HG03378 (cell line): Measurements from ENCODE around the gene PDLIM7.
A peak's percentile ranks its signal among the peaks of the same experiment; 100 is the strongest.

Experiments
- ATAC-seq: cut with Tn5 transposase; IDR thresholded peaks from one replicate; pipeline ENCODE4 v1.9.1; 2021; ENCODE audit warnings: mild to moderate bottlenecking, moderate library complexity; ENCODE audit not compliant: unreplicated experiment

PDLIM7 gene

DNA sequence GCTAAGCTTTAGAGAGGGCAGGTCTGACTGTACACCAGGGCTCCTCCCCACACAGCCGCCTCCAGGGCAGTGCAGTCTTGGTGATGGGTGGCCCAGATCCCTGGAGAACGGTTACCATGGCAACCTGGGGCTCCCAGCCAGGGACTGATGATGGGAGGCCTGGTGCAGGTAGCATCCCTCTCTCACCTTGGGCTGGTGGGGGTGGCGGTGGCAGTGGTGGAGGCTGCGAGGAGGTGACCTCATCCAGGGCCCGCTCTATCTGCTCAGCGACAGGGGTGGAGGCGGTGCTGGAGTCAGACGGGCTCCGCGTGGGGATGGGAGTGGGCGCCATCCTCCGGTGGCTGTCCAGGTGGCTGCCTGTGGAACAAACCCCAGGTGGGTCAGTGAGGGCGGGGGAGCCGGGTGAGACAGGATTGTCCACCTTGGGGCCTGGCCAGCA is 38.5 kb downstream of the PDLIM7 start:
- no peak for ATAC-seq

DNA sequence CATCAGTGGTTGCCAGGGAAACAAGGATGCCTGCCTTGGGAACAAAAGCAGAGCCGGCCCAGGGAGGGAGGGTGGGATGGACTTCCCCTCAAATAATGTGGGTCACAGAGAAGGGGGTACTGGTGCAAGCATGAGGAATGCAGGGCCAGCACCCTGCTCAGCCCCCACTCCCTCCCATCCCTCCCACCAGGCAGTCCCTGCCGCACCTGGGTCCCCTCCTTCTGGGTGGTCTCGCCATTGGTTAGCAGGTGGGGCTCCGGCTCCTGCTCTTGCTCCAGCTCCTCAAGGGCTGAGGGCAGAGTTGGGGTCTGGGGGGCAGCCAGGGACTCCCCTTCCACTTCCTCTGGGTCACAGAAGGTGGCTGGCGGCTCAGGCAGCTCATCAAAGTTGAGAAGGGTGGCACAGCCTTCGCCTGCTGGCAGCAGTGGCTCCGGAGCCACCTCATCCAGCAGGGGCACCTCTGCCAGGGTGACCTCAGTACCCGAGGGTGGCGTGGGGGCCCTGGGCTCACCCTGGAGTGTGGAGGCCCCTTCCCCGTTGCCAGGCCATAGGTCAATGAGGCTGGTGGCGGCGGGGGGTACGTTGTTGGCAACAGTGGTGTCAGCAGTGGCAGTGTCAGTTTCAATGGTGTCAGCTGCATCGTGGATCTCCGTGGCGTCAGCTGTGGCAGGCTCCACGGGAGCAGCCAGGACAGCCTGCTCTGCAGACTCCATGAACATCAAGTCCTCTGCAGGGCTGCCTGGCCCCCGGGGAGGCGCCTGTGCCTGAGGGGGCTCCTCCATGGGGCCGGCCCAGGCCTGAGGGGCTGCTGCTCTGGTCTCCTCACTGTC is 39.3 kb downstream of the PDLIM7 start:
- no peak for ATAC-seq

DNA sequence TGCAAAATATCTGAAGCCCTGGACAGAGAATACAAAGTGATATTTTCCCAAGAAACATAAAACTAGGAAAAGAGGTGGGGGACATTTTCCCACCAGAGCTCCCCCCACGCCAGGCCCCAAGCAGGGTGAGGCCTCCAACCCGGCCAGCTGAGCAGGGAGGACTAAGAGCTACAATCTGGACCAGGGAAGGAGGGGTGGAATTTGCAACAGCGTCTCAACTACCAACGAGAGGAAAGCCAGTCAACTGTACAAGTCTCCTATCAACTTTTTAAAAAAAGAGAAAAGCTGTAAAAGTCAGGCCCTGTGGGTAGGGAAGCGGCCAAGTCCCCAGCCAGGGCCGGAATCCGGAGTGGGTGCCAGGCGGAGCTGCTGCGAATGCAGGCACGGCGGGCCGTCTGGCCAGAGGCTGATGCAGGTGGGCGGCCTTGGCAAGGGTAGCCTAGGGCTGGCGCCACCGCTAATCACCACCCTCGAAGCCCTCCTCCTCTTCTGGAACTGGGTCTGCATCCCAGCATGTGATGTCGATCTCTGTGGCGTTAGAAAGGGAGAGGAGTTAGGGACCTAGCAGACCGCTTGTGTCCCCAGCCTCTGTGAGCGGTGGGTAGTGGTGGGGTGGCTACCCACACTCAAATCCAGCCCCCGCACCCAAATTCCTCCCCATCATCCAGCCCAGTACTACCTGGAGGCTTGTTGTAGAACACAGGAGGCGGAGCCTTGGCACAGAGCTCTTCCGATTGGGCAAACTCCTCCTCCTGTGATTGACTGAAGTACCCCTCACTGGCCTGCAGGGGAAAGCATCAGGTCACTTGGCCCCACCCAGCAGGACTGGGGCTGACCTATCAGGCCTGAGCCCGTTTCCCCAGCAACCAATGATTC is 40.2 kb downstream of the PDLIM7 start:
- ATAC-seq, result peak; percentile 47

DNA sequence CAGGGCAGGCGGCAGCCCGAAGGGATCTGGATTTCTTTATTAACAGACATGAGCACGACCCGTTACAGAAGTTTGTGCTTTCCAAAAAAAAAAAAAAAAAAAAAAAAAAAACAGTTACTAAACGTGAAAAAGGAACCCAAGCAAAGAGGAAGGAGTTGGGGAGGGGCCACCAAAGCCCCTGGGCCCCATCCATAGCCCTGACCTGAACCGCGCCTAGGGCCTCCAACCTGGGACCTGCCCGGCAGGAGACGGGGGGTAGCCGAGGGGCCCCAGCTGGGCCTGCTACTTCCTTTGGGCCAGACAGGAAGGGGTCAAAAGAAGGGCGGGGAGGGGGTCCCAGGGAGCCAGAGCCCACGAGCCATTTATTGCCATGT is 40.8 kb downstream of the PDLIM7 start:
- no peak for ATAC-seq

DNA sequence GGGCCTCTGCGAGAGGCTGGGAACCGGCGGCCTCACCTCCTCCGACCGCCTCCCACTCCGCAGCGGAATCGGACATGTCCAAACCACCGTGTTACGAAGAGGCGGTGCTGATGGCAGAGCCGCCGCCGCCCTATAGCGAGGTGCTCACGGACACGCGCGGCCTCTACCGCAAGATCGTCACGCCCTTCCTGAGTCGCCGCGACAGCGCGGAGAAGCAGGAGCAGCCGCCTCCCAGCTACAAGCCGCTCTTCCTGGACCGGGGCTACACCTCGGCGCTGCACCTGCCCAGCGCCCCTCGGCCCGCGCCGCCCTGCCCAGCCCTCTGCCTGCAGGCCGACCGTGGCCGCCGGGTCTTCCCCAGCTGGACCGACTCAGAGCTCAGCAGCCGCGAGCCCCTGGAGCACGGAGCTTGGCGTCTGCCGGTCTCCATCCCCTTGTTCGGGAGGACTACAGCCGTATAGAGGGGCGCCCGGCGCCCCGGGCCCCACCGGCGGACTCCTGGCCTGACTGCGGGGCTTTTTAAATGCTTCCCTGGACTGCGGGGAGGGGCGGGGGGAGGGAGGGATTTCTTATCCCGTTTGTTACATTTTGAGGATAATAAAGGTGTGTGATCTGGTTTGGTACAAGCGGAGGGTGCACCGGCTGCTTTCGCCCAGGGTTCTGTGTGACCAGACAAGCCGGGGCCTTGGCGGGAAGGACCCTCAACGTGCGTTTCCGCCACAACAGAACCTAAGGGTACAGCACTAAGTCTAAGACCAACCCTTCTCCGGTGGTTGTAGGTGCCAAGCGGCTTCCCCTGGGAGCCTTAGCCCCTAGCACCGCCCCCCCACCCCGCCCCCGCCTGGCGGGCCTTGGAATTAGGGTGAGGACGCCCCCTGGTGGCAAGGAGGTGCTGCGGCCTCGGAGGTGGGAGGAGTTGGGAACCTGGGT is 41.5 kb downstream of the PDLIM7 start:
- ATAC-seq, result peak; percentile 21

DNA sequence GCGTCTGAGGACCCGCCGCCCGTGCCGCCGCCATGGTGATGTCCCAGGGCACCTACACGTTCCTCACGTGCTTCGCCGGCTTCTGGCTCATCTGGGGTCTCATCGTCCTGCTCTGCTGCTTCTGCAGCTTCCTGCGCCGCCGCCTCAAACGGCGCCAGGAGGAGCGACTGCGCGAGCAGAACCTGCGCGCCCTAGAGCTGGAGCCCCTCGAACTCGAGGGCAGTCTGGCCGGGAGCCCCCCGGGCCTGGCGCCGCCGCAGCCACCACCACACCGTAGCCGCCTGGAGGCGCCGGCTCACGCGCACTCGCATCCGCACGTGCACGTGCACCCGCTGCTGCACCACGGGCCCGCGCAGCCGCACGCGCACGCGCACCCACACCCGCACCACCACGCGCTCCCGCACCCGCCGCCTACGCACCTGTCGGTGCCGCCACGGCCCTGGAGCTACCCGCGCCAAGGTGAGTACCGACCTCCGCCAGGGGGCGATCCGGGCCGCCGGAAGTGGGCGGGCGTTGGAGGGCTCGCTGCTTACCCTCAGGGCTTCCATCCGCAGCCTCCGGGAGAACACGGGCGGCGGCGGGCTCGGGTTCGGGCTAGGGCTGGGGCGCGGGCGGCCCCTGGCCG is 42.3 kb downstream of the PDLIM7 start:
- peak; percentile 38 for ATAC-seq

DNA sequence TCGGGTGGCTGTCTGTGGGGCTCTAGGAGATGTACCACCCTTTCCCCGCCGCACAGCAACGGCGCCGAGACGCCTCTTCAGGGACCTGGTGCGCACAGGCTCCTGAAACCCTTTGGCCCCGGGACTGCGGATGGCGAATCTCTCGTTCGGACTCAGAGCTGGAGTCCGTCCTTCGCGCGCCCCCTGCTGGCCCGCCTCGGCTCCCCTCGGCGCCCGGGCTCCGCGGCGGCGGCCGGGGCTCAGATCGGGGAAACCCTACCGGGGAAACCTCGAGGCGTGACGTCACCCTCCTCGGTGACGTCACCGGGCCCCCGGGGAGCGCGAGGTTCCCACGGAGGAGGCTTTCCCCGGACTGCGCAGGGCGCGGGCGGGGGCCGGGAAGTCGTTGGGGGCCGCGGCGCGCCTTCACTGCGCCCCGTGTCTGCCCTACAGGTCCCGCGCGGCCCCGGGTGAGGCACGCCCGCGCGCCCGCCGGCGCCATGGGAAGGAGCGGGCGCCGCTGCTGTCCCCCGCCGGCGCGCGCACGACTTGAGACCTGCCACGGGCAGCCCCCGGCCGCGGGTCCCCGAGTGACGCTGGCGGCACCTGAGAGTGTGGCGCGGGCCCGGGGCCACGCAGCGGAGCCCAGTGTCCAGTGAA is 42.9 kb downstream of the PDLIM7 start:
- peak; percentile 34 for ATAC-seq

DNA sequence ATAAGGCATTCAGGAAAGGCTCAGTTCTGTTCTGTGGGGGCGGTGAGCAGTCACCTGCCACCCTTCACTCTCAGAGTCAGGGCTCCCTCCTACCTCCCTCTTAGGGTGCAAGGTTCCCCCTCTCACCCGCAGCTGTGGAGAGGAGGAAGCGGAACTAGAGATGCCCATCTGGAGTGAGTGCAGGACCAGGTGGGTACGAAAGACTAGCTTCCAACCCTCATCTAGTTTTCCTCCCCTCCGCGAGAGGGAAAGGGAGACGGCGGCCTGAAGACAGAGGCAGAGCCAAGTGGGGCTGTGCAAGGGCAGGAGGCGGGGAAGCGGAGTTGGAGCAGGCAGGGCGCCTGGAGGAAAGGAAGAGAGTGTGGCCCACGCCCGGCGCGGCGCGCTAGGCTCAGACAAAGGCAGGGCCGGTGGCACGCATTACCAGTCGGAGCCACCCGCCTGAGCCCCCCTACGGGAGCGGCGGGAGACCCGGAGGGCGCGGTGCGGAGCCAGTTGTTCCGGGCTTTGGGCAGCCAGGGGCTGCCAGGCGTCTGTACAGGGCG is 43.5 kb downstream of the PDLIM7 start:
- peak; percentile 5 for ATAC-seq

DNA sequence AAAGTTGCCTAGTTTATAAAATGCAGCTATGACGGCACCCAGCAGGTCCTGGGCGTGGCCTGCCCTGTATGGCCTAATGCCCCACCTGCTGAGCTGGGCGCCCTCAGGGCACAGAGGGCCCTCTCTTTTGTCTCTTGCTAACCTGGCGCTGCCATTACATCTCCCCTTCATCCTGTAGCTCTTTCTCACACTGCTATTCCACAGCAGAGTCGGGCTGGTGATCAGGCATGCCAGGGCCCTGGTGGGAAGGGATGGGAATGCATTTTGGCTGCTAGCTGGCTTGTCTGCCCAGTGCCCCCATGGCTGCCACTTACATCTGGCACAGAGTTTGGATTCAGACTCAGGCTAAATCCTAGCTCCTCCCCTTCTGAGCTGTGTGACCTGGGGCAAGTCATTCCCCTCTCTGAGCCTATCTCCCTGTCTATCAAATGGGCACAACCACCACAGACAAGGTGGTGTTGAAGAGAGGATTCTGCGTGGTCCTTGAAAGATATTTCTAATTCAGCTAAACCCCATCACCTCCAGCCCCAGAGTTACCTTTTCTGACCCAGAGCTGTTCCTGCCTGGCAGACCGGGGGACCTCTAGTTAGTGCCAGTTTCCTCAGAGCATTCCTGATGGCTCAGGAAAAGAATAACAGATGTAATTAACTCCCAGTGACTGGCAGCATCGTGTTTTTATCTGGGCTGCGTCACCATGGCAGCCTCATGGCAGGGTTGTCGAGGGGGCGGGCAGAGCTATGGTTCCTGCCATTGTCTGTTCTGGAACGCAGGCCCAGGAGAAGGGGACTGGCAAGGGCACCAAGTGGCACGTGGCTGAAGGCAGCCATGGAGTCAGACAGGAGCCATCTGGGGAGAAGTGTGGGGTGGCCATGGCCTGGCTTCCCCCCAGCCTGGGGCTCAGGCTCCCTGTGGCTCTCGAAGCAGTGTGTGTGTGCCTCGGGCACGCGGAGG is 44.4 kb downstream of the PDLIM7 start:
- ATAC-seq, result no peak

DNA sequence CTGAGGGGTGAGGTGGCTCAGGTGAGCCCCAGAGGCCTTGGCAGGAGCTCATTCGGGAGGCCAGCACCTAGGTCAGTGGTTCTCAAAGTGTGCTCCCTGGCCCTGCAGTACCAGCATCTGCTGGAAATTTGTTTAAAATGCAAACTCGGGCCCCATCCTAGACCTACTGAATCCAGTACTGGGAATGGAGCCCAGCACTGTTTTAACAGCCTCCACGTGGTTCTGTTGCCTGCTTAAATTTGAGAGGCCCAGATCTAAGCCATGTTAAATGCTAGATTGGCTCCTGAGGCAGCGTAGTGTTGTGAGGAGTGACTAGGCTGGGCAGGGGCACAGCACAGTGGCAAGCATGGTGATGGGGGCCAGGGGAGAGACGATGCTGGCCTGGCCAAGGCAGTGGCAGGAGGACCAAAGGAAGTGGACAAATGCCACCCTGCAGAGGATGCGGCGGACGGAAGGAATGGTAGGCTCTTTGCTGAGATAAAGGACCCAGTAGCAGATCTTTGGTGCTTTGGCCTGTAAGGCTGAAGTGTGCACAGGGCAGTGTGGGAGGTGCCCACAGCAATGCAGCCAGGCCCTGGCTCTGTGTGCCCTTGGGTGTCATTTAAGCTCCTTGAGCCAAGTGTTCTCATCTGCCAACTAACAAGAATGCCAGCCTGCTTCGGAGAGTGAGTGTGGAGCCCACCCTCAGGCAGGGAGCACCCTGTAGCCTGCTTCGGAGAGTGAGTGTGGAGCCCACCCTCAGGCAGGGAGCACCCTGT is 46.6 kb downstream of the PDLIM7 start:
- ATAC-seq, result no peak

DNA sequence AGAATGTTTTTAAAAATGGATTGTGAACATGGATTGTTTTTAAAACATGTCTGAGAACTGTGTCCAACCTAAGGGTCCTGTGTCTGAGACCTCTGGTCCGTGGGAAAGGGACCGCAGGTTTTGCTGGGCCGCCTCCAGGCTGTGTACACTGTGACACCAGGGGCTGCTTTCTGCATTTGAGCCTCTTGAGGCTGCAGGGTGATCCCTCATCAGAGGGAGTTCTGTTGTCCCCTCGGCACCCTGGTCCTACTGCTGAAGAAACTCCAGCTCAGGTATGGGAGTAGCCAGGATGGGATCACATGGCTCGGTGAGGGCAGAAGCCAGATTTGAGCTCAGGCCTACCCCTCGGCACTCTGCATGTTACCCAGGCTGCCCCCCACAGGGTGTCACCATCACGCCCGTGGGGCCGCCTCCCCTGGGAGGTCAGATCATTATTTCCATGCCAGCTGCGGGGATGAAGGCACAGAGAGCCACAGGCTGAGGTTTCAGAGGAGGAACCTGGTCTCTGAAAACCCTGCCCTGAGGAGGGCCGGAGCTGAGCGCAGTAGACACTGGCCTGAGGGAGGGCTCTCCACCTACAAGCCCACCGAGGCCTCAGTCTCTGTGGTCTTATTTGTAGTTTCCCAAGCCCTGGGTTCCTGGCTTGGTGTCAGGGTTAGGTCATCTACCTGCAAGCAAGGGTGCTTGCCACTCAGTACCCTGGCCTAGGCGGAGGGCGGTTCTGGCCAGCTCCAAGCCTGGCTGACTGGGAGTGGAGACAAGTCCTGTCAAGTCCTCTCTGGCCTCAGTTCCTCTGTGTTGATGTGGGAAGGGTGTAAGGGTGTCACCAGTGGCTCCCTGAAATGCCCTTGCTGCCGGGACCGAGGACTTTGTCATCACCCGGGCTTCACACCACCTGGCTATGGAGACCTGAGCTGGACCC is 48.0 kb downstream of the PDLIM7 start:
- ATAC-seq, result no peak

DNA sequence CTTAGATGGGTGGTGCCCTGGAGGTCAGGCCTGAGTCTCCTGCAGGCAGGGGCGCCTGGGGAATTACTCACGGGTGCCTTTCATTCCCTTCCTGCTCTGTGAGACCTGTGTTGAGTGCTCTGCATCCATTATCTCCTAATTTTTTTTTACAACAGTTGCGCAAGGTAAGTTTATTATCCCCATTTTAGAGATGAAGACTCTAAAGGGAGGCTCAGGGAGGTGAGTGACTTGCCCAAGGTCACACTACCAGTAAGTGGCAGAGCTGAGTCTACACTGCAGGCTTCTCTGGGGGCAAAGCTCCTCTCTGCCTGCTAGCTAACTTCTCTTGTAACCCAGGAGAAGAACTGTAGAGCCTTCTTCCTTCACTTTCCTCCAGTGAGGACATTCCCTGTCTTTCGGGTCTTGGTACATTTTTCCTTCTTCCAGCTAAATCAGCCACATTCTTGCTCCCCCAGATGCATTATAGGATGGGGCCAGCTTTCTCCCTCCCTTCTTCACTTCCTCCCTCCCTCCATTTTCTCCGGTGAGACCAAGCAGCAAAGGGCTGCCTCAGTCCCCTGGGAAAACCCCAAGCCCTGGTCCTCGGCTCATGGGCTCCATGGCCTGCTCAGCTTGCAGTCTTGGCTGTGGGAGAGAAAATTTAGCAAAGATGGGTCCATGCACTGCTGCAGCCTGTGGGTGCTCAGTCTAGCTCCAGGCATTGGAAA is 49.0 kb downstream of the PDLIM7 start:
- no peak for ATAC-seq

DNA sequence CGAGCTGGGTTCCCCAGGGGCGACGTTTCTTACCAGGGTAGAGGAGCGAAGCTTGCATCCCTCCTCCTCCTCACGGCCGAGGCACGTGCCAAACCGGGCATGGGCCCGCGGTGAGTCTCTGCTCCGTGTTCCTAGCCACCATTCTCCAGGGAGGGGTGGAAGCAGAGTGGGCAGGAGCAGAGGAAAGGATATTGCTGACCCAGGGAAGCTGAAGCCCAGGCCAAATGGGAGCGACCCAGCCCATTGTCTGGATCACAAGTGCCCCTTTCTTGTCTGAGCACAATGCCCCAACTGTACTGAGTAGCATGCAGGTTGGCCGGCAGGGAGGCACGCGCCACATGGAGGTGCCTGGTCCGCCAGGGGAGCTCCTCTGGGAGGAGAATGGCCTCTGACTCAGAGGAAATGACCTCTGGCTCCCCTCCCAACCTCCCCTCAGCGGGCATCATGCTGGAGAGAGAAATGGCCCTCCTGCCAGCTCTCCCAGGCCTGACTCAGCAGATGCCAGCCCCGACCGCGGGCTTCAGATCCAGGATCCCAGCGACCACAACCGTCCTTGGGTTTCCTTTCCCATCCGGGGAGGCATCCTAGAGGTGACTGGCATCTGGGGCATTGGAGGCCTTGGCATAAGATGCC is 49.7 kb downstream of the PDLIM7 start:
- no peak for ATAC-seq

DNA sequence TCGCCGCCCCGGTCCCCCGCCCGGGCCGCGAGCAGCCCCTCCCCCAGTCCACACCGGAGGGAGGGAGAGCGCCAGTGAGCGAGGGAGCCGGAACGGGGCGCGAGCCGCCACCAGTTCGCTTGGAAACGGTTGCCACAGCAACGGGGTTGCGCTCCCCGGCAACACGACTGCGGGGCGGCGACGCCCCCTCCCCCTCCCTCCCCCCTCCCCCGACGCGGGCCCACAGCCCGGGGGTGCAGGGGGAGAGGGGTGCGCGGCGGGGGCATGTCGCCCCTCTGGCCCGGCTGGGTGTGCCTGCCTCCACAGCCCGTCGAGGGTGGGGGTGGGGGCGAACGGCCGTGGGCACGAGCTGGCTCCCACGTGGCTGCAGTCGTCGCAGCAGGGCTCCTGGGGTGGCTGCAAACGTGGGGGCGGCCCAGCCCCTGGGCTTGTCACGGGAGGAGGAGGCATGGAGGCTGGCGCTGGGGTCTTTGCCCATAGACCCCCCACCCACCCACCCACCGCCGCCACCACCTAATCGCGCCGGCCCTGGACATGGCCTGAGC is 50.3 kb downstream of the PDLIM7 start:
- no peak for ATAC-seq
